ENCODE measurements around the gene KRT81. TPM values are rescaled to one million over a fixed set of nuclear protein-coding genes. Genes with fewer than 3 reads are reported as not detected.

Gene KRT81
- total and polyA plus RNA-seq, 2 experiments from 2014 or later: not detected

DNA sequence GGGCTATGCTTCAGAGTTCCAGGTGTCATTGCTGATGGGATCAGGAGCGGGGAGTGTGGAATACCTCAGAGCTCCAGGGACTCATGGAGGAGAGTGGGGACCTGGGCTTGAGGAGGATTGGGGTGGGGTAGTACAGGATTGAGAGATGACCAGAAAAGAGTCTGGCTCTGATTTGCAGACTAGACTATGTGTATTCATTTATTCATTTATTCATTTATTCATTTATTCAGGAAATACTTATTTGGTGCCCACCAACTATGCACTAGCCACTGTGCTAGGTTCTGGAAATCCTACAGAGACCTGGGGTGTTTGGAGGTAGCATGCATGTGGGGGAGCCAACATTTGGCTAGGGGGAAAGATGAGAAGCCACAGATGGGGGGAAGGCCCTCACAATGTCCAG lies 30.7 kb upstream of the KRT81 start:
- Histone ChIP-seq H3K27ac (no peak overlapping the region), H3K9me3 (ENCODE audit: low read depth) (no peaks in the 10 kb centered on the region), H3K4me3 (no peak overlapping the region), H3K36me3 (no peaks in the 10 kb centered on the region), H3K27me3 (peaks cover 80% of the 10 kb centered on the region), H3K4me1 (ENCODE audit: low read depth) (no peaks in the 10 kb centered on the region)
- no peak for DNase-seq (ENCODE audit: low read depth in 1 of 2, low spot score in 1 of 2)
- TF ChIP-seq, protein P1, sequence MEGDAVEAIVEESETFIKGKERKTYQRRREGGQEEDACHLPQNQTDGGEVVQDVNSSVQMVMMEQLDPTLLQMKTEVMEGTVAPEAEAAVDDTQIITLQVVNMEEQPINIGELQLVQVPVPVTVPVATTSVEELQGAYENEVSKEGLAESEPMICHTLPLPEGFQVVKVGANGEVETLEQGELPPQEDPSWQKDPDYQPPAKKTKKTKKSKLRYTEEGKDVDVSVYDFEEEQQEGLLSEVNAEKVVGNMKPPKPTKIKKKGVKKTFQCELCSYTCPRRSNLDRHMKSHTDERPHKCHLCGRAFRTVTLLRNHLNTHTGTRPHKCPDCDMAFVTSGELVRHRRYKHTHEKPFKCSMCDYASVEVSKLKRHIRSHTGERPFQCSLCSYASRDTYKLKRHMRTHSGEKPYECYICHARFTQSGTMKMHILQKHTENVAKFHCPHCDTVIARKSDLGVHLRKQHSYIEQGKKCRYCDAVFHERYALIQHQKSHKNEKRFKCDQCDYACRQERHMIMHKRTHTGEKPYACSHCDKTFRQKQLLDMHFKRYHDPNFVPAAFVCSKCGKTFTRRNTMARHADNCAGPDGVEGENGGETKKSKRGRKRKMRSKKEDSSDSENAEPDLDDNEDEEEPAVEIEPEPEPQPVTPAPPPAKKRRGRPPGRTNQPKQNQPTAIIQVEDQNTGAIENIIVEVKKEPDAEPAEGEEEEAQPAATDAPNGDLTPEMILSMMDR (IDR thresholded peaks at IDR 0.05; ENCODE audit: low read depth, low read length): no peak

DNA sequence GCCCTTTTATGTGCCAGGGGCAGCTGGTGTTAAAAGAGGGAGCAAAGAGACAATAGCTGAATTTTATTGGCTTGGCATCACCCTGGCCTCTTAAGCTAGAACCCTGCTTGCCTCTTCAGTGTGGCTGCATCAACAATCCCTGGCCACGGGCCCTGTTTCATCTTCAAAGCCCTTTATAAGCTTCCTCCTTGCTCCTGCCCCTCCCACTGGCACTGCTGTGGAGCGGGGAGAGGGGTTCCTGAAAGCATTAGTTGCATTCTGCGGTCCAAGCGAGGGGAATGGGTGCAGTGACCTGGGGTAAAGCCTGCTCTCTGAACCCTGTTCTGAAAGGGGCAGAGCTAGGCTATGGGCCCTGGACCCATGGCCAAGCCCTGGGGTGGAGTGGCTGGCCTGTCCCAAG lies 30.1 kb upstream of the KRT81 start:
- no peak for DNase-seq (ENCODE audit: low read depth in 1 of 2, low spot score in 1 of 2)
- Histone ChIP-seq H3K4me3 (no peak overlapping the region), H3K27ac (no peak overlapping the region), H3K4me1 (ENCODE audit: low read depth) (no peaks in the 10 kb centered on the region), H3K27me3 (peaks cover 74% of the 10 kb centered on the region), H3K36me3 (no peaks in the 10 kb centered on the region), H3K9me3 (ENCODE audit: low read depth) (no peaks in the 10 kb centered on the region)
- TF ChIP-seq, protein P1 (IDR thresholded peaks at IDR 0.05; ENCODE audit: low read depth, low read length): no peak

DNA sequence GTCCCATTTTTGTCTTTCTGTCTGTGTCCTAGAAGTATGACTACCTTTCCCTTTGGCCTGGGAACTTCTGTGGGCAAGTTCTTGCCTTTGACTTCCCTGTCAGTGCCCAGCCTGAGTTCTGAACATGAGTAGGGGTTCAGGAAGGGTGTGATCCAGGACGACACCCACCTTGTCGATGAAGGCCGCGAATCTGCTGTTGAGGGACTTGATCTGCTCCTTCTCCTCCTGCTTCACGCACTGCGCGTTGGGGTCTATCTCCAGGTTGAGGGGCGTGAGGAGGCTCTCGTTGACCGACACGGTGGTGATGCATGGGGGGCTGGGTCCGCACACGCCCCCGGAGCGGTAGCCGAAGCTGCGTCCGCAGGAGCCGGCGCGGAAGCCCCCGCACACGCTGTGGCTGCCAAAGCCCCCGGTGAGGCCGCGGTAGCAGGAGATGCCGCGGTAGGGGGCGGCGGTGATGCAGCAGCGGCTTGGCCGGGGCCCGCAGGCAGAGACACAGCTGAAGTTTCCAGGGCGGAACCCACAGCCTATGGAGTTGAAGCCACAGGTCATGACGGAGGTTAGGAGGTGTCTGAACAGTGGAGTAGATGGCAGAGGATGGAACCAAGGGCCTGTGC lies 29.6 kb upstream of the KRT81 start, which contains the start of gene KRT83:
TSS of gene KRT83 (minus strand) at position 615 of the 617 bp plus-strand sequence. CDS start at position 552, 63 bp downstream.
- H3K4me3 ChIP-seq: no peak within 1 kb of the TSS
- DNase-seq (ENCODE audit: low read depth in 1 of 2, low spot score in 1 of 2): no peak
- H3K36me3 ChIP-seq: no peaks in the 10 kb centered on the region
- H3K27ac ChIP-seq: no peak within 1 kb of the TSS
- H3K4me1 ChIP-seq (ENCODE audit: low read depth): no peaks in the 10 kb centered on the region
- H3K27me3 ChIP-seq: peaks cover 69% of the 10 kb centered on the region
- TF ChIP-seq, protein P1 (IDR thresholded peaks at IDR 0.05; ENCODE audit: low read depth, low read length): no peak
- H3K9me3 ChIP-seq (ENCODE audit: low read depth): no peaks in the 10 kb centered on the region

DNA sequence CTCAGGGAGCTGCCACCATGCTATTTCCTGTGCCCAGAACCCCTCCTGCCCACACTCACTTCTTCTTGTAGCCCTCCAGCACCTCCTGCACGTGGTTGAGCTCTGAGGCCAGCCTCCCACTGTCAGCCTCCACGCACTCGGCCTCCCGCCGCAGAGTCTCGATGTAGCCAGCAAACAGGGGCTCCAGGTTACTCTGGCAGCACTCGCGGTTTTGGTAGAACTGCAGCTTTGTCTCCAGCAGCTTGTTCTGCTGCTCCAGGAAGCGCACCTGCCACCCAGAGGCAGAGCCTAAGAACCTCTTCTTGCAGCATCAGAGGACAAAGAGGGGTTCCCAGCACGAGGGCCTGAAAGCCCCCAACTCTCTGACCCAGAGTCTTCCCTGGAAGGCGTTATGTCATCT lies 27.8 kb upstream of the KRT81 start:
- Histone ChIP-seq H3K27me3 (peaks cover 62% of the 10 kb centered on the region), H3K4me1 (ENCODE audit: low read depth) (no peaks in the 10 kb centered on the region), H3K27ac (no peak overlapping the region), H3K9me3 (ENCODE audit: low read depth) (no peaks in the 10 kb centered on the region), H3K4me3 (no peak overlapping the region), H3K36me3 (no peaks in the 10 kb centered on the region)
- peak in 1 of 2 donors; percentile 7 for DNase-seq (ENCODE audit: low read depth in 1 of 2, low spot score in 1 of 2)
- TF ChIP-seq, protein P1 (IDR thresholded peaks at IDR 0.05; ENCODE audit: low read depth, low read length): no peak

DNA sequence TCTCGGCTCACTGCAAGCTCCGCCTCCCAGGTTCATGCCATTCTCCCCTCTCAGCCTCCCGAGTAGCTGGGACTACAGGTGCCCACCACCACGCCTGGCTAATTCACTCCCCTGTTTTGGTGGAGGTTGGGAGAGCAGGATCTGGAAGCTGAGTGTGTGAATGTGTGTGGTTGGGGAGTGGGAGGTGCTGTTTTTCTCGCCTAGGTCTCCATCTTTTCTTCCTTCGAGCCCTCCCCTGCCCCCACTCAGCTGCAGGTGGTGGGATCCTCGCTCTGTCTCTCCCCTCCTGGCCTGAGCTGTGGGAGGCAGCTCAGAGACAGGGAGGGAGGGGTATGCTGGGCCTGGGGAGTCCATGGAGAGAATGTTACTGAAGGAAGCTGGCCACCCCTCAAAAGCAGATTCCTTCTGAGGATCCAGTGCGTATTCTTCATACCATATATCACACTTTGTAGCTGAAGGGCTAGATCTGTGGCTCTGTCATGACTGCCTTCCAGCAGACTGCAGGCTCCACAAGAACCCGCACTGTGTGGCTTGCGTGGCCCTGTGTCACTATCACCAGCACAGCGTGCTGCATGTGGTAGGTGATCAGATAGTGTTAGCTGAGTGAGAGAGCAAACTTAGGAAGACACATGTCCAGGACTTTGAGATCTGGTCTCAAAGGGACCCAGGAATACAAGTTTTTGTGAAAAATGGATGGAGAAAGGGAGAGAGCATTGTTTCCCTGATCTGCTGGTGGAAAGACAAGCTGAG lies 27.1 kb upstream of the KRT81 start:
- Histone ChIP-seq H3K9me3 (ENCODE audit: low read depth) (no peaks in the 10 kb centered on the region), H3K27me3 (peaks cover 63% of the 10 kb centered on the region), H3K36me3 (no peaks in the 10 kb centered on the region), H3K4me3 (no peak overlapping the region), H3K4me1 (ENCODE audit: low read depth) (no peaks in the 10 kb centered on the region), H3K27ac (no peak overlapping the region)
- DNase-seq (ENCODE audit: low read depth in 1 of 2, low spot score in 1 of 2): no peak
- TF ChIP-seq, protein P1 (IDR thresholded peaks at IDR 0.05; ENCODE audit: low read depth, low read length): no peak

Data from cardiac muscle cell (in vitro differentiated cells and primary cell).